Stomach (tissue), 4 donors: ENCODE data around the gene DAPK2.

ENCODE experiments used
- POLR2A ChIP-seq, 4 donors: fragments of 450-650 bp; IDR thresholded peaks; one replicate each; pipeline ENCODE4 v1.6.1; 2016; ENCODE audit warnings: antibody characterized with exemption in 4 of 4, control low read depth in 2 of 4, mild to moderate bottlenecking in 1 of 4, moderate library complexity in 1 of 4
- TF ChIP-seq, protein P1 (sequence below), 7 experiments: fragments of 450-650 bp in 4 of 7; fragments of 200-600 bp in 3 of 7; sonication (generic) in 3 of 7; IDR thresholded peaks; one replicate each; pipeline ENCODE4 v1.5.1; 2016 to 2019; ENCODE audit warnings: antibody characterized with exemption in 7 of 7, control low read depth in 2 of 7, mild to moderate bottlenecking in 1 of 7

DNA sequence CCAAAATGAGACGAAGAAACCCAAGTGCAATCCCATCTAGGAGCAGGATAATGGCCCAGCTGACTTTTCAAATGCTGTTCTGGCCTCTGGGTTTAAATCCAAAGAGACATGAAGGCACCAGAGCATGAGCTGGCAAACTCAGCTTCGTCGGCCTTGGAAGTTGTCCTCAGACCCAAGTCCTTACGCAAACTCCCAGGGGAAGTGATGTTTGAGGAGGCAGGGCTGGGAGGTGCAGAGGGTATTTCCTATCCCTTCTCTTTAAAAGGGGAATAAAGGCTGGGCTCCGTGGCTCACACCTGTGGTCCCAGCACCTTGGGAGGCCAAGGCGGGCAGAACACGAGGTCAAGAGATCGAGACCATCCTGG lies 143.6 kb downstream of the DAPK2 start:
- TF ChIP-seq, protein P1, sequence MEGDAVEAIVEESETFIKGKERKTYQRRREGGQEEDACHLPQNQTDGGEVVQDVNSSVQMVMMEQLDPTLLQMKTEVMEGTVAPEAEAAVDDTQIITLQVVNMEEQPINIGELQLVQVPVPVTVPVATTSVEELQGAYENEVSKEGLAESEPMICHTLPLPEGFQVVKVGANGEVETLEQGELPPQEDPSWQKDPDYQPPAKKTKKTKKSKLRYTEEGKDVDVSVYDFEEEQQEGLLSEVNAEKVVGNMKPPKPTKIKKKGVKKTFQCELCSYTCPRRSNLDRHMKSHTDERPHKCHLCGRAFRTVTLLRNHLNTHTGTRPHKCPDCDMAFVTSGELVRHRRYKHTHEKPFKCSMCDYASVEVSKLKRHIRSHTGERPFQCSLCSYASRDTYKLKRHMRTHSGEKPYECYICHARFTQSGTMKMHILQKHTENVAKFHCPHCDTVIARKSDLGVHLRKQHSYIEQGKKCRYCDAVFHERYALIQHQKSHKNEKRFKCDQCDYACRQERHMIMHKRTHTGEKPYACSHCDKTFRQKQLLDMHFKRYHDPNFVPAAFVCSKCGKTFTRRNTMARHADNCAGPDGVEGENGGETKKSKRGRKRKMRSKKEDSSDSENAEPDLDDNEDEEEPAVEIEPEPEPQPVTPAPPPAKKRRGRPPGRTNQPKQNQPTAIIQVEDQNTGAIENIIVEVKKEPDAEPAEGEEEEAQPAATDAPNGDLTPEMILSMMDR (IDR thresholded peaks at IDR 0.05): no peak
- TF ChIP-seq POLR2A (IDR thresholded peaks at IDR 0.05): no peak
